ENCODE results near the gene CLPSL2. TPM values are rescaled to one million over a fixed set of nuclear protein-coding genes. Genes with fewer than 3 reads are reported as not detected.
A peak's percentile ranks its signal among the peaks of the same experiment; 100 is the strongest.

The CLPSL2 gene
- polyA plus RNA-seq, 1 donor = not detected

DNA sequence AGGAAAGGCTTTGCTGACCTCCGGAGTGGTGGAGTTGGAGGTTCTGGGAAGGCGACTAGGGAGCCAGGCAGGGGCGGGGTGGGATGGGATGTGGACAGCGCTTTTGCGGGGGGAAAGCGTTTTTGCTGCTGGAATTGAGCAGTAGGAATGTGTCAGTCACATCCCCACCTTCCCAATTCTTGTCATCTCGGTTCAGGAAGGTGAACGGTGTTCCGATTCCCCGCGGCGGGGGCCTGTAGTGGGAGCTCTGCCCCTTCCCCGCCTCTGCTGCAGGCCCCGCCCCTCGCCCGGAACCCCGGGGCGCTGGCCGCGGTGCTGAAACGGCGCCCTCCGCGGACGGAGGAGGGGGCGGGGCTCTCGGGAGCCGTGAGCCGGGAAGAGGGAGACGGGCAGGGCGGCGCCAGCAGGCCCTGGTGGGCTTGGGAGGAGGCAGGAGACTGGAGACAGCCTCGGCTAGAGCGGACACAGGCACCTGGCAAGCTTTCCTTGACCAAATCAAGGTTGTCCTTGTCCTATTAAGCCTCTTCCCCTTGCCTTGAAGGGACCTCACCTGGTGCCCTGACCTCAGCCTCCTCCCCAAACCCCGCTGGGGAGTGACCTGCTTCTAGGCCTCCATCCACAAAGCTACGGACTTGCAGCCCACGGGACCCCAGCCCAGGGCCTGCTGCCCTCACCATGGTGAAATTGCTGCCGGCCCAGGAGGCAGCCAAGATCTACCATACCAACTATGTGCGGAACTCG is 28.8 kb downstream of the CLPSL2 start, which contains the start of gene LHFPL5:
TSS of gene LHFPL5 (plus strand) at position 357 of the 741 bp plus-strand sequence. CDS start at position 676, 319 bp downstream.
- no peaks in the 10 kb centered on the region for H3K36me3 ChIP-seq (ENCODE audit: control insufficient read depth, insufficient read depth, low read length)
- DNase-seq = peak; percentile 28 to 60
- H3K9me3 ChIP-seq (ENCODE audit: control insufficient read depth, low read depth, low read length) = no peaks in the 10 kb centered on the region
- no CpG with 5 or more reads among the region's 40 CpGs for WGBS (ENCODE audit: insufficient coverage, low lambda C conversion rate)
- H3K27me3 ChIP-seq (ENCODE audit: control insufficient read depth, insufficient read depth, low read length) = no peaks in the 10 kb centered on the region
- no peak within 1 kb of the TSS for H3K4me3 ChIP-seq (ENCODE audit: low read length)
- H3K27ac ChIP-seq (ENCODE audit: low read length) = no peak within 1 kb of the TSS
- H3K4me1 ChIP-seq (ENCODE audit: control insufficient read depth, insufficient read depth, low read length) = no peaks in the 10 kb centered on the region

DNA sequence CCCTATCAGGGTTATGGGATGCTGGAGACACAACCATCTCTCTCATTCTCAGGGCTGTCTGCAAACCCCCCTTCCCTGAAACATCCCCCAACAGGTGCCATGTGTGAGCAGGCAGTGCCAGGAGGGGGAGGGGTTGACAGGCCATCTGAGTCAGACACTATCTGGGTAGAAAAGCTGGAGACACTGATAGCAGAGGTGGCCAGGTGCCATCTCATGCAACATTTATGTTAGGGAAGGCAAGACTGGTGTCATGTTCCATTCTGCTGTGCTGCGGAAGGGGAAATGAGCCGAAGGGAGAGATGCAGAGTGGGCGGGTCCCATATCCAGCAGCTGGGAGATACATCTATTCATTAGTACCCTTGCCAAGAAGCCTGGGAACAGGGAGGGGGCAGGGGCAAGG is 32.3 kb downstream of the CLPSL2 start:
- Histone ChIP-seq H3K27me3 (ENCODE audit: control insufficient read depth, insufficient read depth, low read length) (no peaks in the 10 kb centered on the region), H3K27ac (ENCODE audit: low read length) (no peak overlapping the region), H3K4me1 (ENCODE audit: control insufficient read depth, insufficient read depth, low read length) (no peaks in the 10 kb centered on the region), H3K36me3 (ENCODE audit: control insufficient read depth, insufficient read depth, low read length) (no peaks in the 10 kb centered on the region), H3K9me3 (ENCODE audit: control insufficient read depth, low read depth, low read length) (no peaks in the 10 kb centered on the region), H3K4me3 (ENCODE audit: low read length) (no peak overlapping the region)
- no peak for DNase-seq
- WGBS (ENCODE audit: insufficient coverage, low lambda C conversion rate) = no CpG with 5 or more reads among the region's 3 CpGs

DNA sequence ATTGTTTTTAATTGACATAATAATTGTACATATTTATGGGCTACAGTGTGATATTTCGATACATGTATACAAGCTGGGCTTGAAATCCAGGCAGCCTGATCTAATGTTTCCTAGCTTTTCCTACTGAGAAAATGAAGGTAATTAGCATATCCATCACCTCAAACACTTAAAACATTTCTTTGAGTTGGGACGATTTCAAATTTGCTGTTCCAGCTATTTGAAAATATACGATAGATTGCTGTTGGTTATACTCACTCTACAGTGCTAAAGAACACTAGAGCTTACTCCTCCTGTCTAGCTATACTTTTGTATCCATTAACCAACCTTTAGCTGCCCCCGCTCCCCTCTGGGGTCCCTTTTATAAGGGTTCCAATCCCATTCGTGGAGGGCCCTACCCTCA is 33.4 kb downstream of the CLPSL2 start:
- no peak overlapping the region for H3K27ac ChIP-seq (ENCODE audit: low read length)
- H3K36me3 ChIP-seq (ENCODE audit: control insufficient read depth, insufficient read depth, low read length) = no peaks in the 10 kb centered on the region
- WGBS (ENCODE audit: insufficient coverage, low lambda C conversion rate) = 92% methylated on average over 2 of the region's 5 CpGs
- H3K9me3 ChIP-seq (ENCODE audit: control insufficient read depth, low read depth, low read length) = no peaks in the 10 kb centered on the region
- no peaks in the 10 kb centered on the region for H3K27me3 ChIP-seq (ENCODE audit: control insufficient read depth, insufficient read depth, low read length)
- DNase-seq = no peak
- H3K4me1 ChIP-seq (ENCODE audit: control insufficient read depth, insufficient read depth, low read length) = no peaks in the 10 kb centered on the region
- H3K4me3 ChIP-seq (ENCODE audit: low read length) = no peak overlapping the region

DNA sequence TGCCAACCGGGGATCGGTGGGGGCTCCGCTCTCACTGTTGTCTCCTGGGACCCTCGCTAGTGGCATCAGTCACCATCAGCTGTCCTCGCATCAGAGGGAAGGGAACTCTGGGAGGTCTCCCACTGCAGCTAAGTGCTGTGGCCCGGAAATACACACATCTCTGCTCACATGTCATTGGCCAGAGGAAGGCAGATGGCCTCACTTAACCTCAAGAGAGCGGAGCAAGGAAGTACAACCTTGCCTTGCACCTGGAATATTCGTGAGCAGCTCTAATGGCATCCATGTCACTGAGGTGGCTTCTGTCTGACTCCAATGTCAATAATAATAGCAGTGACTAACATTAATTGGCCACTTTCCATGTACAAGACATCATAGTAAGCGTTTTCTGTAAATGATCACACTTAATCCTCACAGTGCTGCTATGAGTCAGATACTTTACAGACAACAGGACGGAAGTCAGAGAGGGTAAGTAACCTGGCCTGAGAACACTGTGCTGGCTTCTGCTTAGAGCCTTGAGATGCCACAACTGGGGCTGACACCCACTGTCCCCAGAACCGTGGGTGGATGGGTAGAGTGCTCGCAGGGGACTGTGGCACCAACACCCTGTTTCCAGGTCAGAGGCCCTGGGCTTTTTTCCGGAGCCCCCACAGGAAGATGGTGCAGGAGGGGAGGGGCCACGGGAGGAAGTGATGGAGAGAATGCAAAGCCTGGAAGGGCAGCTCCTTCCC is 34.7 kb downstream of the CLPSL2 start:
- H3K27me3 ChIP-seq (ENCODE audit: control insufficient read depth, insufficient read depth, low read length) = no peaks in the 10 kb centered on the region
- no peak overlapping the region for H3K4me3 ChIP-seq (ENCODE audit: low read length)
- no peaks in the 10 kb centered on the region for H3K9me3 ChIP-seq (ENCODE audit: control insufficient read depth, low read depth, low read length)
- H3K4me1 ChIP-seq (ENCODE audit: control insufficient read depth, insufficient read depth, low read length) = no peaks in the 10 kb centered on the region
- no peaks in the 10 kb centered on the region for H3K36me3 ChIP-seq (ENCODE audit: control insufficient read depth, insufficient read depth, low read length)
- no CpG with 5 or more reads among the region's 14 CpGs for WGBS (ENCODE audit: insufficient coverage, low lambda C conversion rate)
- DNase-seq = no peak
- no peak overlapping the region for H3K27ac ChIP-seq (ENCODE audit: low read length)

DNA sequence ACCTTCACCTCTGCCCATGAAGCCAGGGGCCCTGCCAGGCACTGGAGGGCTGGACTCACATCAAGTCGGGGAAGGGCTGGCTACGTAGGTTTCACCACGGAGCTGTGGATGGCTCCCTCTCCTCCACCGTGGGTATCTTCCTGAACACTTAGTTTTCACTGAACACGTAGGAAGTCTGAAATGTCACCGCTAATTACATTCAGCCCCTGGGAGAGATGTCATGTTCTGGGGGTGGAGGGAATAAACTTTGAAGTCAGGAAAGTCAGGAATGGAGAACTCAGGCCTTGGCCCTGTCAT is 35.2 kb downstream of the CLPSL2 start:
- DNase-seq = no peak
- H3K27ac ChIP-seq (ENCODE audit: low read length) = no peak overlapping the region
- no peaks in the 10 kb centered on the region for H3K36me3 ChIP-seq (ENCODE audit: control insufficient read depth, insufficient read depth, low read length)
- no CpG with 5 or more reads among the region's 6 CpGs for WGBS (ENCODE audit: insufficient coverage, low lambda C conversion rate)
- H3K4me3 ChIP-seq (ENCODE audit: low read length) = no peak overlapping the region
- no peaks in the 10 kb centered on the region for H3K4me1 ChIP-seq (ENCODE audit: control insufficient read depth, insufficient read depth, low read length)
- H3K27me3 ChIP-seq (ENCODE audit: control insufficient read depth, insufficient read depth, low read length) = no peaks in the 10 kb centered on the region
- no peaks in the 10 kb centered on the region for H3K9me3 ChIP-seq (ENCODE audit: control insufficient read depth, low read depth, low read length)

DNA sequence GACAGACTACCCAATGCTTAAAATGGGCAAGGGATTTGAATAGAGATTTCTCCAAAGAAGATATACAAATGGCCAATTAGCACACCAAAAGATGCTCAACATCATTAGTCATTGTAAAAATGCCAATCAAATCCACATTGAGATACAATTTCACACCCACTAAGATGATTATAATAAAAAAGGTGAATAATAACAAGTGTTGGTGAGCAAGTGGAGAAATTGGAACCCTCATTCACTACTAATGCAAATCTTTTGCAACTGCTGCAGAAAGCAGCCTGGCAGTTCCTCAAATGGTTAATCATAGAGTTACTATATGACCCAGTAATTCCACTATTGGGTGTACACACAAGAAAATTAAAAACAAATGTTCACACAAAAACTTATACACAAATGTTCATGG is 41.1 kb downstream of the CLPSL2 start:
- DNase-seq = no peak
- Histone ChIP-seq H3K4me1 (ENCODE audit: control insufficient read depth, insufficient read depth, low read length) (no peaks in the 10 kb centered on the region), H3K27me3 (ENCODE audit: control insufficient read depth, insufficient read depth, low read length) (no peaks in the 10 kb centered on the region), H3K9me3 (ENCODE audit: control insufficient read depth, low read depth, low read length) (no peaks in the 10 kb centered on the region), H3K27ac (ENCODE audit: low read length) (no peak overlapping the region), H3K36me3 (ENCODE audit: control insufficient read depth, insufficient read depth, low read length) (no peaks in the 10 kb centered on the region), H3K4me3 (ENCODE audit: low read length) (no peak overlapping the region)

DNA sequence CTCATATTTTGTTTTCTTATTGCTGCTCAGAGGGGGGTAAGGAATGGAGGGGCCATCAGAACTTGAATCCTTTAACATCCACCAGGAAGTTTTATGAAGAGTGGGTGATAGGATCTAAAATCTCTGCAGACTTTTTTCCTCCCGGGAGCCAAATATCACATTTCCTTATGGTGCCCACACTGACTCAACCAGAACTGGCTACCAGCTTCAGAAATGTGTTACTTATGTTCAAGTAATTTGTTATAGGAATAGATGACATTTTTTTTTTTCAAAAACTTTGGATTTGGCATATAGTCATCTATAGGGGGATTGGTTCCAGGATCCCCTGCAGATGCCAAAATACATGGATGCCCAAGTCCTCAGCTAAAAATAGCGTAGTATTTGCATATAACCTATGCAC is 47.2 kb downstream of the CLPSL2 start:
- H3K4me1 ChIP-seq (ENCODE audit: control insufficient read depth, insufficient read depth, low read length) = no peaks in the 10 kb centered on the region
- no peak for DNase-seq
- no peak overlapping the region for H3K4me3 ChIP-seq (ENCODE audit: low read length)
- H3K27ac ChIP-seq (ENCODE audit: low read length) = no peak overlapping the region
- no peaks in the 10 kb centered on the region for H3K9me3 ChIP-seq (ENCODE audit: control insufficient read depth, low read depth, low read length)
- H3K36me3 ChIP-seq (ENCODE audit: control insufficient read depth, insufficient read depth, low read length) = no peaks in the 10 kb centered on the region
- no peaks in the 10 kb centered on the region for H3K27me3 ChIP-seq (ENCODE audit: control insufficient read depth, insufficient read depth, low read length)
- WGBS (ENCODE audit: insufficient coverage, low lambda C conversion rate) = no CpG with 5 or more reads among the region's 2 CpGs

DNA sequence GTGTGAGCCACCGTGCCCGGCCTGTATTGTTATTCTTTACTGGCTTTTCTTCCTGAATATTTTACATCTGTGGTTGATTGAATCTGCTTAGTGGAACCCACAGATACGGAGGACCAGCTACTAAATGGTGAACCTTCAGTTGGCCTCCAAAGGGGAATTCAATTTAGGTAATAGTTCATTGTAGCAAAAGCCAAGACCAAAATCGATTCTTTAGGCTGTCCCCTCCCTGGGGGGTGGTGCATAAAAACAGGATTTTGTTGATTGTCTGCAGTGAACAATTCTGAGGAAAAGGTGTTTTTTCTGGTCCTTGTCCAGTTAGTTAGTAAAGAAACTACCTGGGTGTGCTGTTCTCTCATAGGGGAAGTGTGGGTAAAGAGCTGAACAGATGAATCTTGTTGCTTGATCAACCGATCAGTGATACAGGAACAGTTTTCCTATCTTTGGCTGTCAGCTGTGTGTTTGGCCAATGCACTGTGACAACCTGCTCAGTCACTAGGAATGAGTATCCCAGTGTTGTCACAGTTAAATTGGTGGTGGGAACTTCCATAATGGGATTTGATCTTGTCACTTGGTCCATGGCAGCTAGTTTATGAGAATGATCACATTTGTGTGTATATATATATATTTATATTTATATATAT is 48.3 kb downstream of the CLPSL2 start:
- H3K4me3 ChIP-seq (ENCODE audit: low read length) = no peak overlapping the region
- no peaks in the 10 kb centered on the region for H3K36me3 ChIP-seq (ENCODE audit: control insufficient read depth, insufficient read depth, low read length)
- no peak overlapping the region for H3K27ac ChIP-seq (ENCODE audit: low read length)
- 92% methylated on average over 2 of the region's 5 CpGs for WGBS (ENCODE audit: insufficient coverage, low lambda C conversion rate)
- DNase-seq = no peak
- no peaks in the 10 kb centered on the region for H3K9me3 ChIP-seq (ENCODE audit: control insufficient read depth, low read depth, low read length)
- H3K27me3 ChIP-seq (ENCODE audit: control insufficient read depth, insufficient read depth, low read length) = no peaks in the 10 kb centered on the region
- no peaks in the 10 kb centered on the region for H3K4me1 ChIP-seq (ENCODE audit: control insufficient read depth, insufficient read depth, low read length)

Other genes with a start within 250 kb of the CLPSL2 start
- gene FKBP5, start 87.7 kb upstream of the CLPSL2 start, polyA plus RNA-seq = 9.4 TPM
- 0.51 TPM for gene ARMC12, start 39.6 kb upstream of the CLPSL2 start, polyA plus RNA-seq
- not detected for gene CLPSL1, start 4.4 kb downstream of the CLPSL2 start, polyA plus RNA-seq
- 0.63 TPM for gene CLPS, start 20.7 kb downstream of the CLPSL2 start, polyA plus RNA-seq
- gene LHFPL5, start 28.8 kb downstream of the CLPSL2 start, polyA plus RNA-seq = 0.33 TPM
- gene SRPK1, start 144.5 kb downstream of the CLPSL2 start, polyA plus RNA-seq = 50.9 TPM
- 0.24 TPM for gene SLC26A8, start 248.0 kb downstream of the CLPSL2 start, polyA plus RNA-seq